ENCODE data around the gene CAMTA1. TPM values are rescaled to one million over a fixed set of nuclear protein-coding genes. Genes with fewer than 3 reads are reported as not detected.

Gene CAMTA1
- polyA plus RNA-seq, 1 donor (not counting 4 experiments of a cell fraction or from before 2014, with no cell fraction given): 51.4 TPM

DNA sequence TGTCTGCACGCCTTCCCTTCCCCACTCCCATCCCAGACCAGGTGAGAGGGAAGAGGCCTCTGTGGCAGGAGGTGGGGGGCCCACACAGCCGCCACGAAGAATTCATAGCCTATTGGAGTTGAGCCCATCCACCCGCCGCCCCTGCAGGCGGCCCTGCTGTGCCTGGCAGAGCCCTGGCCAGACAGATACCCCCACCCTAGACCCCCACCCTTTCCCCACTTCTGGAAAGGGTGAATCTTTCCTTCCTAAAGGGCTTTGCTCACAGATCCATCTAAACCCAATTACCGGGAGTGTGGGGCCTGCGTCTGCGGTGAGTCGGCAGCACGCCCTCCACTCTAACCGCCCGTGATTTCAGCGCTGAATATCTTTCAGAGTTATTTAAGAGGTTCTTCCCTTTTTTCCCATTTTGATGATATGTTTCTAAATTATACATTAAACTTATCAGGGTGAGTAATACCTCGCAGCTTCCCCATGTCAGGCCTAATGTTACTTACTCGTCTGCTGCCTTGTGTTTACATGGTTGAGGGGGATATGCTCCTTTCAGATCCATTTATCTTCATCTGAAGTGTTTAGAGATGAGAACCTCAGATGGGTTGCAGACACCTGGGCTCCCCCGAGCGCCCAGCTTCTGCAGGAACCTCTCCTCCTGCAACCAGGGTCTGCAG is 802.0 kb downstream of the CAMTA1 start:
- no peak overlapping the region for H3K9ac ChIP-seq (ENCODE audit: control insufficient read depth, extremely low read depth, insufficient read depth, low read length)
- no peaks in the 10 kb centered on the region for H3K27me3 ChIP-seq (ENCODE audit: control insufficient read depth, extremely low read depth, insufficient read depth, low read length)
- no peaks in the 10 kb centered on the region for H3K4me1 ChIP-seq (ENCODE audit: control insufficient read depth, extremely low read depth, insufficient read depth, low read length)
- H3K9me3 ChIP-seq (ENCODE audit: control insufficient read depth, low read depth, low read length): no peaks in the 10 kb centered on the region
- FAIRE-seq: no peak
- dilution Hi-C loops (cut with MboI; ENCODE audit: extremely low pct_ligation_motif_present, low sequenced_read_pairs): no loop called here
- H4K20me1 ChIP-seq (ENCODE audit: control insufficient read depth, extremely low read depth, insufficient read depth, low read length): no peaks in the 10 kb centered on the region
- no peak for DNase-seq (ENCODE audit: low read depth, low spot score)
- H3K36me3 ChIP-seq (ENCODE audit: control insufficient read depth in 2 of 2, extremely low read depth in 1 of 2, insufficient read depth in 2 of 2, low read length in 2 of 2): no peaks in the 10 kb centered on the region
- TF ChIP-seq EZH2 (IDR thresholded peaks at IDR 0.05; ENCODE audit: low read length): no peak
- TF ChIP-seq, protein P1, sequence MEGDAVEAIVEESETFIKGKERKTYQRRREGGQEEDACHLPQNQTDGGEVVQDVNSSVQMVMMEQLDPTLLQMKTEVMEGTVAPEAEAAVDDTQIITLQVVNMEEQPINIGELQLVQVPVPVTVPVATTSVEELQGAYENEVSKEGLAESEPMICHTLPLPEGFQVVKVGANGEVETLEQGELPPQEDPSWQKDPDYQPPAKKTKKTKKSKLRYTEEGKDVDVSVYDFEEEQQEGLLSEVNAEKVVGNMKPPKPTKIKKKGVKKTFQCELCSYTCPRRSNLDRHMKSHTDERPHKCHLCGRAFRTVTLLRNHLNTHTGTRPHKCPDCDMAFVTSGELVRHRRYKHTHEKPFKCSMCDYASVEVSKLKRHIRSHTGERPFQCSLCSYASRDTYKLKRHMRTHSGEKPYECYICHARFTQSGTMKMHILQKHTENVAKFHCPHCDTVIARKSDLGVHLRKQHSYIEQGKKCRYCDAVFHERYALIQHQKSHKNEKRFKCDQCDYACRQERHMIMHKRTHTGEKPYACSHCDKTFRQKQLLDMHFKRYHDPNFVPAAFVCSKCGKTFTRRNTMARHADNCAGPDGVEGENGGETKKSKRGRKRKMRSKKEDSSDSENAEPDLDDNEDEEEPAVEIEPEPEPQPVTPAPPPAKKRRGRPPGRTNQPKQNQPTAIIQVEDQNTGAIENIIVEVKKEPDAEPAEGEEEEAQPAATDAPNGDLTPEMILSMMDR (optimal IDR thresholded peaks at IDR 0.05 in 1 of 3, IDR thresholded peaks at IDR 0.05 in 1 of 3, conservative IDR thresholded peaks at IDR 0.05 in 1 of 3; ENCODE audit: extremely low read depth in 1 of 3, insufficient read depth in 2 of 3, low read length in 3 of 3): no peak
- H3K4me3 ChIP-seq (ENCODE audit: control insufficient read depth in 2 of 3, extremely low read depth in 1 of 3, insufficient read depth in 2 of 3, low read depth in 1 of 3, low read length in 3 of 3): no peak overlapping the region
- no peak overlapping the region for H2AFZ ChIP-seq (ENCODE audit: control insufficient read depth, low read length)
- no peaks in the 10 kb centered on the region for H3K9me1 ChIP-seq (ENCODE audit: control insufficient read depth, extremely low read depth, insufficient read depth, low read length)
- H3K4me2 ChIP-seq (ENCODE audit: control insufficient read depth, extremely low read depth, insufficient read depth, low read depth, low read length): no peak overlapping the region
- no peaks in the 10 kb centered on the region for H3K79me2 ChIP-seq (ENCODE audit: control insufficient read depth, insufficient read depth, low read length)
- no peak overlapping the region for H3K27ac ChIP-seq (ENCODE audit: control insufficient read depth, insufficient read depth, low read length)

DNA sequence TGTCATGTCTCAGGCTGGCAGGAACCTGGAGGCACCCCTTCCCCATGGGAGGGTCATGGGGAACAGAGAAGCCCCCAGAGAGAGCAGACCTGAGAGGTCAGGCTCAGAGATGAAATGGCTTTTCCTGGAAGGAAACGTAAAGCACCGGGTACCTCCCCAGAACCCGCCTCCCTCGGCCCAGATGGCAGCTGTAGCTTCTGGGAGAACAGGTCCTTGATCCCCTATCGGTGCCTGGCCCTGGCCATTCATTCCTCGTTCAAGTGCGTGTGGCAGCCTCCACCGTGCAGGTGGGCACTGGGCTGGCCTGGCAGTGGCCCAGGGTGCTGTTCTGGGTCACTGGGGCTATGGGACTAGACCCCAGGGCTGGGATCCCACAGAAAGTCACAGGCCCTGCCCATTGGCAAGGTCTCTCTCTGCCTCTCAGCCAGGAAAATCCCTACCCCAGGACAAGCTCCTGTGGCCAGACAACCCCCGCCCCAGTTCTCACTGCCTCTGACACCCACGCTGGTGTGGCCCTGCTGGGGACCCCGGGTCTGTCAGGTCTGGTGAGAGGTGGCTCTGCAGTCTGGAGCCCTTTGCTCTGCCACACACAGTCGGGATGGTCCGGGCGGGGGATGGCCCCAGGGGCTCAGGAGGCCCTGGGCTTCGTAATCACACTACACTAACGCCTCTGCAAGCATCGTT is 802.7 kb downstream of the CAMTA1 start:
- no peak overlapping the region for H3K4me3 ChIP-seq (ENCODE audit: control insufficient read depth in 2 of 3, extremely low read depth in 1 of 3, insufficient read depth in 2 of 3, low read depth in 1 of 3, low read length in 3 of 3)
- H3K9ac ChIP-seq (ENCODE audit: control insufficient read depth, extremely low read depth, insufficient read depth, low read length): no peak overlapping the region
- dilution Hi-C loops (cut with MboI; ENCODE audit: extremely low pct_ligation_motif_present, low sequenced_read_pairs): no loop called here
- H3K9me1 ChIP-seq (ENCODE audit: control insufficient read depth, extremely low read depth, insufficient read depth, low read length): no peaks in the 10 kb centered on the region
- TF ChIP-seq, protein P1 (optimal IDR thresholded peaks at IDR 0.05 in 1 of 3, IDR thresholded peaks at IDR 0.05 in 1 of 3, conservative IDR thresholded peaks at IDR 0.05 in 1 of 3; ENCODE audit: extremely low read depth in 1 of 3, insufficient read depth in 2 of 3, low read length in 3 of 3): no peak
- no peak for TF ChIP-seq EZH2 (IDR thresholded peaks at IDR 0.05; ENCODE audit: low read length)
- no peaks in the 10 kb centered on the region for H3K4me1 ChIP-seq (ENCODE audit: control insufficient read depth, extremely low read depth, insufficient read depth, low read length)
- no peak overlapping the region for H2AFZ ChIP-seq (ENCODE audit: control insufficient read depth, low read length)
- no peaks in the 10 kb centered on the region for H3K9me3 ChIP-seq (ENCODE audit: control insufficient read depth, low read depth, low read length)
- no peaks in the 10 kb centered on the region for H3K36me3 ChIP-seq (ENCODE audit: control insufficient read depth in 2 of 2, extremely low read depth in 1 of 2, insufficient read depth in 2 of 2, low read length in 2 of 2)
- H3K27ac ChIP-seq (ENCODE audit: control insufficient read depth, insufficient read depth, low read length): no peak overlapping the region
- no peaks in the 10 kb centered on the region for H3K27me3 ChIP-seq (ENCODE audit: control insufficient read depth, extremely low read depth, insufficient read depth, low read length)
- FAIRE-seq: no peak
- no peak for DNase-seq (ENCODE audit: low read depth, low spot score)
- H4K20me1 ChIP-seq (ENCODE audit: control insufficient read depth, extremely low read depth, insufficient read depth, low read length): no peaks in the 10 kb centered on the region
- no peak overlapping the region for H3K4me2 ChIP-seq (ENCODE audit: control insufficient read depth, extremely low read depth, insufficient read depth, low read depth, low read length)
- H3K79me2 ChIP-seq (ENCODE audit: control insufficient read depth, insufficient read depth, low read length): no peaks in the 10 kb centered on the region

Data from keratinocyte (primary cell).